SW480 (cell line): ENCODE measurements around the gene MAGI2.

ENCODE experiments used
- DNase-seq: peaks from one replicate; pipeline ENCODE4 v3.0.0-alpha.2; 2016; ENCODE audit warnings: low spot score

The MAGI2 gene

DNA sequence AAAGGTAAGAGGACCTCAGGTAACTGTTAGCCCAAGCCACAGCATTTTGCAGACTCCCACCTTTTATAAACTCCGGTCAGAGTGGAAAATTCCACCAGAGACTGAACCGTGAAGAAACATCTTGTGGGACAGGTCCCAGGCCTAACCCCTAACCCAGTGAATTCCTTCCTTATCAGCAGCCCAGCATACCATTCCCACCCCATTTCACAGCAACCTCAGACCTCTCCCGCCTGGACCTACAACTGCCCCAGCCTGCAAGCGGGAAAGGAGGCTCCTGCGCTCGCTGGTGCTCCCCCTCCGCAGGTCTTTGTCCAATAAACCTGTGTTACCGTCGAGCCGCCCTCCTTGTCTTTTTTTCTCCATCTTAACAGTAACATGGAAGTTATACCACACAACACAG, 736.6 kb downstream of the MAGI2 start:
- DNase-seq, result no peak

DNA sequence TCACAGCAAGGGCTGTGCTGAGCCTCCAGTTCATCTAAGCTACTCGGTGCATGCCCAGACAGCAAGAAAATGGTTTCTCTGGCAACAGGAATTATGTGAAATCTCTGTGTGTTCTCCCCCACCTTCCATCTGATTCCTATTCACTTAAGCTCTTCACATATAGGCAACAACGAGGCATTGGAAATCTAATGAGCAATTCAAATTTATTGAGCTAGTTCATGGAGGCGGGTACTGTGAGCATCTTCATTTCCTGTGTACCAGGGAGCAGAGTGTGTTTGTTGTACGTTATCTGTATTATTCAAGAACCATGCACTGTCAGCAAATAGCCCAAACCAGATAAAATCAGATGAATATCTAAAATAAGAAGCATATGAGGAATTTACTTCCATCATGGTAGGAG, 739.1 kb downstream of the MAGI2 start:
- DNase-seq, result no peak

DNA sequence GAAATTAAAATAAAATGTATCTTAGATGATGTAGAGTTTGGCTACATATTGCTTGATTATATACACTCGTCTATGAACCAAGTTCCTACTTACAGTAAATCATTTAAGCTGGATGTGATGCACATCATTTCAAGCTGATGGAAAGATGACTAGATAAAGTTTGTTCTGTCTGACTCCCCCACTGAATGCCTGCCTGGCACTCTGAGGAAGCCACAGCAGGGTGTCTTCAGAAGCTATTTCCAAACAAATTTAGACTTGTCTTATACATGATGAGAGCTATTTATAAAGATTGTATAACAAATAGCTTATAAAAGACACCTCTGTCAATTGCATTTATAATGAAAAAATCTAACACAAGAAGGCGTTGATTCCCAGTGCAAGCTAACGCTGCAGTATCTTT, 741.4 kb downstream of the MAGI2 start:
- DNase-seq, result no peak

DNA sequence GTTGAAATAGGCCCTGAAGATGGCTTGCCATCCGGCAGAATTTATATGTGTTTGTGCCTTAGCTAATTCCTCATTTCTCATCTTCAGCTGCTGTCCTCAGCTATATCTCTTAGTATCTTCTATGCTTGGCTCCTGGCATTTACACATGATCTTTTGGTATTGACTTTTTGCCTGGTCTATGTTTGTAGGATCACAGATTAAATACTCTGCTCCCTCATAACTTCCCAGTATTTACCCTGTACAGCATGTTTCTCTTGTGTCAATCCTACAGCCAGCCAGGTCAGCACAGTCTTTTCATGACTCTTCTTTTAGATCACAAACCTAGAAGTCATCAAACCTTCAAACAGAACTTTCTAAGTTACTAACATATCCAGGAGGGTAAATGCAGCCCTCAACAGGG, 743.8 kb downstream of the MAGI2 start:
- DNase-seq, result no peak

DNA sequence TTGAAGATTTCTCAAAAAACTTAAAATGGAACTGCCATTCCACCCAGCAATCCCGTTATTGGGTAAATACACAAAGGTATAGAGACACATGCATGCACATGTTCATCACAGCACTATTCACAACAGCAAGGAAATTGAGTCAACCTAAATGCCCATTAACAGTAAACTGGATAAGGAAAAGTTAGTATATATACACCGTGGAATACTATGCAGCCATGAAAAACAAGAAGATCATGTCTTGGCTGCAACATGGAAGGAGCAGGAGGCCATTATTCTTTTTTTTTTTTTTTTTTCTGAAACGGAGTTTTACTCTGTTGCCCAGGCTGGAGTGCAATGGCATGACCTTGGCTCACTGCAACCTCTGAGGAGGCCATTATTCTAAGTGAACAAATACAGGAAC, 749.0 kb downstream of the MAGI2 start:
- no peak for DNase-seq

DNA sequence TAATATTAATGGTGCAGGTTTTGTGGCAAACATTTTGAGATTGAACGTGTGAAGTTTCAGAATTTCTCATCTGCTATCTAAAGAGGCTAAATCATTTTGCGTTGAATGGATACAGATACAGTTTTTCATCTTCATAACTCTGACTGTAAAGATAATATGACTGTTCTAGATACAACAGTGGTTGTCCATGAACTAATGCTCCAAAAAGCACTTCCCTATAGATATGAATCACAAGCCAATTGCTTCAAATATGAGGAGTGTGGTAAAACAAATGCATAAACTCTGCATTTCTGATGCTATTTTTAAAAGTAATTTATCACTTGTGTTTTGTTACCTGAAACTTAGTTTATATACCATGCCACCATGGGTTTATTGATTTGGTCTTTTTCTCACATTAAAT, 750.1 kb downstream of the MAGI2 start:
- DNase-seq, result no peak

DNA sequence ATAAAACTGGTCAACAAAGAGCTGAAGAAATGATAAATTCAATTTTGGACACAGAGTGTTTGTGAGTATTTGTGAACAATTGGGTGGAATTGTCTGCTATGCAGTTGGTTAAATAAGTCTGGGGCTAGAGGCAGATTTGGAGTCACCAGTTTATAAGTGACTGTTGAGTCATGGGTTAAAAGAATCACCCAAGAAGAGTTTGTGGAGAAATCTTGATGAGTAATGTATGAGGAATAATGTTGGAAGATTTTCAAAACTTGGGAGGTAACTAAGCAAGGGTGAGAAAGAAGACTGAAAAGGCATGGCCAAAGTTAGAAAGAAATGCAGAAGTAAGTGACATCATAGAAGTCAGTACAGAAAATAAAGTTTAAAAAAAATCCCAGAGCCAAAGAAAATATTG, 750.7 kb downstream of the MAGI2 start:
- DNase-seq, result no peak

DNA sequence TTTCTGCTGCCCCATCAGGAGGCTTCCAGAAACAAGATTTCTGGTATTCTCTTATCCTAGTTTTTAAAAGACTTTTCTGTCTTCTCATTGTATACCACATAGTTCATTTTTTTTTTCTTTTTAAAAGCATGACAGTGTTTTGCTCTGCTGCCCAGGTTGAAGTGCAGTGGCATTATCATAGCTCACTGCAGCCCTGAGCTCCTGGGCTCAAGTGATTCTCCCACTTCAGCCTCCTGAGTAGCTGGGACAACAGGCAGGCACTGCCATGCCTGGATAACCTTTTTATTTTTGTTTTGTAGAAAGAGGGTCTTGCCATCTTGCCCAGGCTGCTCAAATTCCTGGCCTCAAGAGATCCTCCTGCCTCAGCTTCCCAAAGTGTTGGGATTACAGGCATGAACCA, 757.6 kb downstream of the MAGI2 start:
- DNase-seq, result no peak

DNA sequence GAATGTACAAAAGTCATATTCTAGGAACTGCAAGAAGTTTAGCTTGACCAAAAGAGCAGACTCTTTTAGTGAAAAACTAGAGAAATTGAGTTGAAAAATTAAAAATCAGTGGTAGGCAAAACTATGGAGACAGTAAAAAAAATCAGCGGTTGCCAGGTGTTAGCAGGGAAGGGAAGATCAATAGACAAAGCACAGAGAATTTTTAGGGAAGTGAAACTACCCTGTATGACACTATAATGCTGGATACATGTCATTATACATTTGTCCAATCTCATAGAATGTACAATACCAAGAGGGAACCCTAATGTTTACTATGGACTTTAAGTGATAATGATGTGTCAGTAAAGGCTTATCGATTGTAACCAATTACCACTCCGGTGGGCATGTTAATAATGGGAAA, 761.9 kb downstream of the MAGI2 start:
- DNase-seq, result no peak

DNA sequence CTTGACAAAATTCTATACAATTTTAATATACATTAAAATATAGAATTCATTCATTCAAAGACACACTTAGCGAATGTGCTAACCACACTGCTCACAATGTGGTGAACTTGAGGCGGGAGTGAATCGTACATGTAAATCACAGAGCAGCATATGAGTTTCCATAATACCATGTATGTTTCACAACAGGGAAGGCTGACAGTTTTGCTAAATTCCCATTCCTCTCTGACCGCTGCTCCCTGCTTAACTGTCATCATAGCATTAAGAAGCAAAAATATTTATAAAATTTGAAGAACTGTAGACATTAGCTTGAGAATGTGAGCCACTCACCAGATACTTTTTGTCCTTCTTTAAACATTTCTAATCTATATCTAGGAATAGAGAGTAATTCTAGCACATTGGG, 763.3 kb downstream of the MAGI2 start:
- no peak for DNase-seq

DNA sequence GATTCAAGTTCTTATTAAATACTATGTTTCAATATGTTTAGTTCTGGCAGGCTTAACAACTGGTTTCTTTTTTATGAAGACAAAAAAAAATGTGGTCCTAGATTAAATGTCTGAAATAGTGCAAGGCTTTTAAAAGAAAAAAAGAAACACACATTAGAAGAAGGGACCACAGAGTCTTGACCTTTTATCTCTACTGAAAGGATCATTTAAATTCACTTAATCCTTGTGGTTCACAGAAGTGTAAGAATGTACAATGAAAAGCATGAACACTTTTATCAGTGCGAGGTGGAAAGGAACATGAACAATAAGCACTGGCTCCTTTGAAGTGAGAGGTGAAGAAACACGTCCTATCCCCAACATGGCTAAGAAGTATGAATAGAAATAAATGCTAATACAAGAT, 765.1 kb downstream of the MAGI2 start:
- no peak for DNase-seq

DNA sequence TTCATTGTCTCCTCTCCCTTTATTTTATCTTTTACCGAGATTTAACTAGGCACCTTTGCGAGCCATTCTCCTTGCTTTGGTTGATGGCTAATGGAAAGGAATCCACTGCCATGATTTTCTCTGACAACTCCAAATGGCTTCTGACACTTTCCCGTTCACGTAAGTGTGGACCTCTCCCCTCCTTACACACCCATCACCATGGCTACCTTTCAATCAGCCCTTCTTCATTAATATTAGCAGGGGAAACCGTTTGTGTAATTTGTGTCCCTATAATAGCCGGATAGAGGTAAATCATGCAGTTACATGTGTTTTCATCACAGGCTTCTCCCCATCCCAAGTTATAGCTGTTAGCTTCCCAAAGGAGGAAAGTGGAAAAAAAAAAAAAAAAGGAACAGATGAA, 767.3 kb downstream of the MAGI2 start:
- no peak for DNase-seq

DNA sequence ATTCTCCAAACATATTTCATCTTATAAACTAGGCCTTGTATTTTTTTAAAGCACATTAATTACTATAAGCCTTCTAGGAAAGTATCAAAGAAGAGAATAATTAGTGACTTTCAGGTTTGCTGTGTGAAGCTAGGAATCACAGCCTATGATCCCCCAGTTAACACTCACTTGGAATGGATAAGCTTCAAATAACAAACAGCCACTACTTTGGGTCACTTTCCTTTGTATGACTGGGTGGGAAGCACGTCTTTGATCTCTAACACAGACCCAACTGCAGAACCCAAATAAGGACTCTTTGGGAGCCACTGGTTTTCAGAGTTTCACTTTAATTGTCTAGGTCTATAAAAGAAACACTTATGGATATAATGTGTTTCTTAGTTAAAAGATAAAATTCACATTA, 769.3 kb downstream of the MAGI2 start:
- DNase-seq, result no peak

DNA sequence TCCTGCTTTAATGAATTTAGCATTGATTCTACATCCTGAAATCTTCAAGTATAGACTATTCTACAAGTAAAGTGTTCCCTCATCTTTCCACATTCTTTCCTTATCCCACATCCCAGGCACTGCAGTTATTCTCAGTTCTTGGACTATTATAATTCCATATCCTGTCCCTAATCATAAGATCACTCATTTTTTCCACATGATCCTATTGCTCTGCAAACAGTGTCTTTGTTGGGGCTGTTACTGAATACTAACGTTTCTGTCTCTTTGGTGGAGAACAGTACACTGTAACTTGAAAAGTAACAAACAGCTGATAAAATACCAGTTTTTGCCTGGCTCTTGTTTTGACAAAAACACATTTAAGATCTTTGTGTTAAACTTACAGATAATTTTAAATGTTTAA, 769.9 kb downstream of the MAGI2 start:
- no peak for DNase-seq

DNA sequence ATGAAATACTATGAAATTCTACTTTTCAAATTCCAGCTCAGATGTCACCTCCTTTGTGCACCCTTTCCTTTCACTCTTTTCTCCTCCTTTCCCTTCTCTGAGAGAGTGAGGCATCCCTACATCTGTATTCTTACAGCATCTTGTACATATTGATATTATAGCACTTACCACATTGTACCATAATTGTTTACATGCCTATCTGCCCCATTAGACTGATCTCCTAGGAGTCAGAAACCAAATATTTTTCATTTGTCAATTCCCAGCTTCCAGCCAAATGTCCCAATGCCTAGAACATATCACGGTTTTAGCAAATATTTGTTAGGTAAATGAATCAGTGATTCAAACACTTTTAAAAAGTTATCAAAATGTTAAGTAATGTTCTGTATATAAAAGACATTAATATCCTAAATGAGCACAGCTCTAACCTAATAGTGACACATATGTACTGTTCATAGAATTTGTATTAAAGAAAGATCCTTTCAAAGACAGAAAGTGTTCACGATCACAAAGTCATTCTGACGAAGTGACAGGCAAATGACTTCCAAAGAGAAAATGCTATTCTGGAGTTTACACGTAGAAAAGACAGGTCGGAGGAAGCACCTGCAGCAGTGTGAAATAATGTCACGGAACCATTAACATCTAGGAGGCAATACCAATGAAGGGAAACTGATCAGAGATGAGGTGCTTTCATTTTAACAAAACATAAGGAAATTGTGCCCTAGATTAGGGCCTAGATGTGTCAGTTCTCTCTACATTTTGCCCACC, 774.2 kb downstream of the MAGI2 start:
- DNase-seq, result no peak

DNA sequence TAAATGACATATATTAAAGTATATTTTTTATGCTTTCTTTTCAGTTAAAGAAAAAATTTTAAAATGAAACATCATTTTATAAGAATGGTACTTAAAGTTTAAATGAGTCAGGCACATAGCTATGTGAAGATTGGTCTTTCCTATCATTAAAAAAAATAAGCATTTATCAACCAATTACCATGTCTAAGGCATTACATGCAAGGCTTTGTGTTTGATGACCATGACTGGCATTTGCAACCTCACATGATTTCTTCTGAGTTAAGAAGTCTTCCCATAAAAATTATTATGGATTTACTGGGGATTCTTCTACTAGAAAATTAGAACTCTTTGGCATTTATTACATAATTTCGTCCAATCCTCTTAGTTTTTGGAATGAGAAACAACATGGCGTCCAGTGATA, 776.1 kb downstream of the MAGI2 start:
- no peak for DNase-seq

DNA sequence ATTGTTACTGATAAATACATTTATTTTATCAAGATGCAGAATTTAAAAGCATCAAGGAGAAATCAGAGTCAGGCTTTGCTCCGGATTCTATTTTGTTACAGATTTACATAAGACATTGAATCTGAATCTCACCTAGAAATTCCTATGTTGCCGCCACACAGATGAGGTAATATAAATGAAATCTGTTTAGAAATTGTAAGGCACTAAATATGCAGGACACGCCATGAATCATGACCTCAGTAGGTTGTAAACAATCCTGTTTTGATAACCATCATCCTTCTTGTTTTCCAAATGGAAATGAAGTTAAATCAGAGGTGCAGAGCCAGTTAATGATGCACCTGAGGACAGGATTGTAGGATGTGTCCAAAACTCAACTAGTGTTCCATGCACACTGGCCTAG, 778.0 kb downstream of the MAGI2 start:
- DNase-seq, result no peak

DNA sequence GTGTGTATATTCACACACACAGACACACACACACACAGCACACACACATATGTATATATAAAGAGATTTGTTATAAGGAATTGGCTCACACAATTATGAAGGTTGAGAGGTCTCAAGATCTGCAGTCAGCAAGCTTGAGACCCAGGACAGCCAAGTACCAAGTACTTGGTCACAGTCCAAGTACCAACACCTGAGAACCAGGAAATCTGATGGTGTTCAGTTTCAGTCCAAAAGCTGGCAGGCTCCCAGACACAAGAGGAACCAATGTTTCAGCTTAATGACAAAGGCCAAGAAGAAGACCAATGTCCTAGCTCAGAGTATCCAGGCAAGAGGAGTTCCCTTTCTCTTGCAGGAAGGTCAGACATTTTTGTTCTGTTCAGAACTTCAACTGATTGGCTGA, 780.2 kb downstream of the MAGI2 start:
- DNase-seq, result no peak

DNA sequence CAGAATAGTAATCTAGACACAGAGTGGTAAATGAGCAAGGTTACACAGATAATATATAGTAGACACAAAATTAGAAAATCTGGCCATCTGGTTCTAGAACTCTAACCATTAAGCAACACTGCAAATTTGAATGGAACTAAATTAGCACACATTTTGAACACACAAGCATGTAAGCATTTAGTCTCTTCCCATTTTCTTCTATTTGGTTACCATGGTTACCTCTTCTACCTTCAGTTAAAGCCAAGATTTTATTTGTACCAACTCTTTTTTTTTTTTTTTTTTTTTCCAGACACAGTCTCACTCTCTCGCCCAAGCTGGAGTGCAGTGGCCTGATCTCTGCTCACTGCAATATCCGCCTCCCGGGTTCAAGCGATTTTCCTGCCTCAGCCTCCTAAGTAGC, 790.5 kb downstream of the MAGI2 start:
- DNase-seq, result no peak

DNA sequence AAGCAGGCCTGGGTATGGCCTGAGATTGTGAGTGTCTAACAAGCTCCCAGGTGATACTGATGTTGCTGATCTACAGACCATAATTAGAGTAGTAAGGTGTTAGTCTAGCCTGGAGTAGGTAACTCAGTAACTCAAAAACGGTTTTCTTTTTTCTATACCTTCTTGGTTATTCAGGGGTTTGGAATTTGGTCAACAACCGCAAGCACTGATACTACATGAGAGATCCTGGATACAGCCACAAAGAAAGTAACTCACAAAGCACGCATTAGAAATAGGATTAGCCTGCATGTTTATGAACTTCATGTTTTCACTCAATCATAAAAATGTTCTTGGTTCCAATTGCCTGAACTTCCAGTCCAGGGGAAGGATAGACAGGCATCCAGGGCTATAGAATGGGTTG, 803.5 kb downstream of the MAGI2 start:
- DNase-seq, result no peak

DNA sequence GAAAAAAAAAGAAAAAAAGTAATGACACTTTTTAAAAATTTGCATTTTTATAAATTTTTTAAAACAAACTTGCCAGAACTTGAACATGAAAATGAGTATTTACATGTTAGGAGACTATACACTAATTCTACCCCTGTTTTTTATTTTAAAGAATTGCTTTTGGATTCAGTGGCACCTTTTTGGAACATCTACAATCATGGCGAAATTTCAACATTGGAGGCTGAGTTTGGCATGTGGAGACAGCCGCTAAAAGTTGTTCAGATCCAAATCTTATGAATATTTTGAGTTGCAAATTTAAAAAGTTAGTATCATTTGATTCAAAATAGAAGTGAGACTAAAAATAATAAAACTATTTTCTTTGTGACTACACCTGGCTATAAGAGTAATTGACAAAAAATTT, 804.2 kb downstream of the MAGI2 start:
- DNase-seq, result no peak

DNA sequence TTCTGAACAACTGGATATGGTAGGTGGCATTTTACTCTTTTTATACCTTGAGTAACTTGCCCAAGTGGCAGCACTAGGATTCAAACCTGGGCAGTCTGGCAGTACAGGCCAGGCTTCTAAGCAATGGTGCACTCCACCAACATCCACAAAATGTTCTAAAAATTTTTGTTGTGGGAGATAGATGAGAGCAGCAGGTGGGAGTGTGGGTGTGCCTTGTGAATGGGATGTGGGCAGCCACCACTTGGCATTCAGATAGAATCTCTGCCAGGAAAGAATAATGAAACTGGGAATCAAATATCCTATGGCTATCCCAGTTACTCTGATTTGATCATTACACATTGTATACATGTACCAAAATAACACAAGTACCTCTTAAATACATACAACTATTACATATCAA, 810.7 kb downstream of the MAGI2 start:
- no peak for DNase-seq

DNA sequence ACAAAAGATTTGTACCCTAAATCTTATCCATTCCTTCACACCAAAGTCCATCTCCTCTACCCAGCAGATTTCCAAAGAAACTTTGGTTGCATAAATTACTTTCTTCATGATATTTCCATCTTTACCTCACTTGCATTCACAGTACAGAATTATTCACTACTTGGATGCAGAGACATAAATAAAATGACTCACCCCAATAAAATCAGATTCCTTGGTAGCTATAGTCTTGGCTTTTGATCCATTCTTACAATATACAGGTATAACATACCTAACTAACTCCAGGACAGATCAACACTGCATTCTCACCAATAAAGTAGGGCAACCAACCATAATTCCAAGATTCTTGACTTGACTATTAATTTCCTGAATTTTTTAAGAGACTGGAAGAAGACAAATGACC, 815.1 kb downstream of the MAGI2 start:
- DNase-seq, result no peak

DNA sequence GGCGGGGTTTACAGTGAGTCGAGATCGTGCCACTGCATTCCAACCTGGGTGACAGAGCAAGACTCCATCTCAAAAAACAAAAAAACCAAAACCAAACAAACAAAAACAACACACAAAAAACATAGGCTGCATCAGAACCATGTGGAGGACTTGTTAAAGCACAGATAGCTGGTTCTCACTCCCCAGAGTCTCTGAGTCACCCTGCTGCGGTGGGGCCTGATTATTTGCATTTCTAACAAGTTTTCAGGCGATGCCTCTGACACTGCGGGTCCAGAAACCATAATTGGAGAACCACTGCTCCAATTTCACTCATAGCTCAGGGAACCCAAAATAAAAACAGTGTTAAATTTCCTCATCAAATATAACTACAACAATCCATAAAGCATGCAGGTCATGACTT, 816.7 kb downstream of the MAGI2 start:
- DNase-seq, result no peak
